Neural crest cell (in vitro differentiated cells): Measurements from ENCODE around the gene ATP2B3. TPM values are rescaled to one million over a fixed set of nuclear protein-coding genes. Genes with fewer than 3 reads are reported as not detected.
A peak's percentile ranks its signal among the peaks of the same experiment; 100 is the strongest.

Source experiments
- DNase-seq: peaks from one replicate; pipeline ENCODE4 v3.0.0; 2021; ENCODE audit warnings: low read depth, mixed read lengths, low spot score
- H3K27ac Mint-ChIP-seq: one replicate; pipeline ENCODE4 v1.8.0; 2021; ENCODE audit warnings: mild to moderate bottlenecking, mixed read lengths; ENCODE audit not compliant: unreplicated experiment
- H3K27me3 Mint-ChIP-seq: 2 replicates; pipeline ENCODE4 v1.8.0; 2021; ENCODE audit warnings: low read depth, mild to moderate bottlenecking, mixed read lengths
- H3K36me3 Mint-ChIP-seq: 2 replicates; pipeline ENCODE4 v1.8.0; 2021; ENCODE audit warnings: low read depth, mild to moderate bottlenecking, mixed read lengths
- H3K4me1 Mint-ChIP-seq: 2 replicates; pipeline ENCODE4 v1.8.0; 2021; ENCODE audit warnings: mixed read lengths
- H3K4me3 Mint-ChIP-seq: one replicate; pipeline ENCODE4 v1.8.0; 2021; ENCODE audit warnings: mild to moderate bottlenecking, mixed read lengths
- H3K9me3 Mint-ChIP-seq: 2 replicates; pipeline ENCODE4 v1.8.0; 2021; ENCODE audit warnings: mixed read lengths
- long read RNA-seq: library from polyadenylated mRNA; unstranded; transcript quantifications from one replicate; pipeline ENCODE4 v2.0.0, GENCODE V29; 2020
- total RNA-seq: library from RNA; stranded (reverse); gene quantifications from 2 replicates; pipeline ENCODE4 v1.2.1, GENCODE V29; 2021
- TF ChIP-seq, protein P1 (sequence below): fragments of 200-600 bp; sonication (generic); conservative IDR thresholded peaks from 2 replicates; pipeline ENCODE4 v1.5.0; 2021; ENCODE audit warnings: antibody characterized with exemption, mild to moderate bottlenecking

ATP2B3 gene
- total RNA-seq = 0.05 and 0.11 TPM in 2 replicates
- long read RNA-seq = 0 reads

DNA sequence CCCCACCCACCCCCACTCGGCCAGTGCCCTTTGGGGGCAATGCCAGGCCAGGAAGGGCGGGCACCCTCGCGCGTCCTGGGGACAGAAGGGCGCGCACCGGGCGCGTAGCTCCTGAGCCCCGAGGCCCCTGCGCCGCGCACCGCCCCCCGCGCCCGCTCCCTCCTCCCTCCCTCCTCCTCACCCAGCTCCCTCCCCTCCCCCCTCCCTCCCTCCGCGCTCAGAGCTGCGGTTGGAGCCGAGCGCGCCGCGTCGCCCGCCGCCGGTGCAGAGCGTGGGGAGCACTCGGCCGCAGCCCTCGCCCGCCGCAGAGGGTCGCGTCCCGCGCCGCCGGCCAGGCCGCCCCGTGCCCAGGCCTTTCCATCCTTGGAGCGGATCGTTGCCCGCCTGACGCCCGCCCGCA lies at the start of gene ATP2B3:
TSS of gene ATP2B3 (plus strand) at position 220 of the 400 bp plus-strand sequence. CDS start 18,606 bp downstream, outside the sequence.
- Mint-ChIP-seq H3K9me3 (no peaks in the 10 kb centered on the region), H3K36me3 (peaks cover 4% of the 10 kb centered on the region), H3K27me3 (peaks cover 68% of the 10 kb centered on the region), H3K27ac (no peak within 1 kb of the TSS), H3K4me1 (peaks cover 3% of the 10 kb centered on the region), H3K4me3 (peak within 1 kb of the TSS; percentile 27)
- TF ChIP-seq, protein P1, sequence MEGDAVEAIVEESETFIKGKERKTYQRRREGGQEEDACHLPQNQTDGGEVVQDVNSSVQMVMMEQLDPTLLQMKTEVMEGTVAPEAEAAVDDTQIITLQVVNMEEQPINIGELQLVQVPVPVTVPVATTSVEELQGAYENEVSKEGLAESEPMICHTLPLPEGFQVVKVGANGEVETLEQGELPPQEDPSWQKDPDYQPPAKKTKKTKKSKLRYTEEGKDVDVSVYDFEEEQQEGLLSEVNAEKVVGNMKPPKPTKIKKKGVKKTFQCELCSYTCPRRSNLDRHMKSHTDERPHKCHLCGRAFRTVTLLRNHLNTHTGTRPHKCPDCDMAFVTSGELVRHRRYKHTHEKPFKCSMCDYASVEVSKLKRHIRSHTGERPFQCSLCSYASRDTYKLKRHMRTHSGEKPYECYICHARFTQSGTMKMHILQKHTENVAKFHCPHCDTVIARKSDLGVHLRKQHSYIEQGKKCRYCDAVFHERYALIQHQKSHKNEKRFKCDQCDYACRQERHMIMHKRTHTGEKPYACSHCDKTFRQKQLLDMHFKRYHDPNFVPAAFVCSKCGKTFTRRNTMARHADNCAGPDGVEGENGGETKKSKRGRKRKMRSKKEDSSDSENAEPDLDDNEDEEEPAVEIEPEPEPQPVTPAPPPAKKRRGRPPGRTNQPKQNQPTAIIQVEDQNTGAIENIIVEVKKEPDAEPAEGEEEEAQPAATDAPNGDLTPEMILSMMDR = no peak
- DNase-seq = no peak

DNA sequence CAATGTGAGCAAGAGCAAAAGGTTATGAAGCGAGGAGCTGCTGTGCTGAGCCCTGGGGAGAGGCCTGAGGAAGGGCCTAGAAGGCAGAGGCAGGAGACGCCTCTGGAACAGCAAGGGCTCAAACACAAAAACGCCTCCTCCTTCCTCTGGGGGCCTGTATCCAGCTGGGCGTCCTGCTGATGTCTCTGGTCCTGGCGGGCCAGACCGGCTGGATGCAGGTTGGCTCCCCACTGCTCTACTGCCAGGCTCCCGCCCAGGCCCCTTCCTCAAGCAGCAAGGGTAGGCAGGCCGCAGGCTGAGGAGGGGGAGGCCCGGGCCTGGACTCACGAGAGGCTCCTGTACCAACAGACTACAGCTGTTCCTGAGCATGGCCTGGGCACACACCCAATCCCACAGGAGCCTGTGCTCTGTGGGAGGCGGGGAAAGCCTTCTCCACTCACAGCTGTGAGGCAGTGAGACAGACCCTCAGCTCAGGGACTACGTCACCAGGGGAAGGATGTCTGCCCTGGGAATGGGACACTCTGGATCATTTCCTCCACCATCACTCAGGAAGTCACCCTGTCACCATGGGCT lies 49.3 kb upstream of the ATP2B3 start:
- DNase-seq = no peak
- H3K27ac Mint-ChIP-seq = no peak overlapping the region
- TF ChIP-seq, protein P1 = no peak
- H3K27me3 Mint-ChIP-seq = no peaks in the 10 kb centered on the region
- no peaks in the 10 kb centered on the region for H3K9me3 Mint-ChIP-seq
- H3K36me3 Mint-ChIP-seq = no peaks in the 10 kb centered on the region
- no peaks in the 10 kb centered on the region for H3K4me1 Mint-ChIP-seq
- H3K4me3 Mint-ChIP-seq = no peak overlapping the region

DNA sequence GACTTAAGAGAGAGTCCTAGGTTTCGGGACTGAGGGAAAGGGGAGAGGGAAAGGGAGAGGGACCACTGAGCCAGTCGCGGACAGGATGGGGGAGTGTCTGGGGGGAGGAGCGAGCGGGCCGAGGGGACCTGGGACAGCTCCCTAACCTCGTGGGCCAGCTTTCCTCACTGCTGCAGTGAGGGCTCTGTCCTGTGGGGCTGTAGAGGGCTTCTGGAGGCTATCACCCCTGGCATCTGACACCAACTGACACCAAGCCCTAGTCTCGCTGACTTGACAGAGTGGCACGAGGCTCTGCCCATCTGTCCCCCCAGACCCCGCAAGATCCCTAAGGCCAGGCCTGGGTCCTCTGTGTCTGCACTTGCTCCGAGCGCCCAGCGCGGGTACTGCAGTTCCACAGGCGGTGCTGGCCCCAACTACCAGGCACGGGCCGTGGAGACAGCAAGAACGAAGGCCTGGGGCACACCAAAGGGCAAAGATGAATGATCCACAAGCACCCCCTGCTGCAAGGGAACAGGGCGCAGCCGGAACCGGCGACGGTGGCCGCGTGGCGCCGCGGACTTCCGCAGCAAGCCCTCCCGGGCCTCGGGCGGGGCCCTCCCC lies 47.5 kb upstream of the ATP2B3 start:
- peak; percentile 16 for DNase-seq
- no peak overlapping the region for H3K27ac Mint-ChIP-seq

GRCh38 chrX:153470411-153471363 lies 46.8 kb upstream of the ATP2B3 start, which contains the start of gene HAUS7:
Gene HAUS7, minus strand, starts transcription at chrX:153470576. Its CDS starts 19 bp downstream, at chrX:153470557.
- H3K4me1 Mint-ChIP-seq = no peaks in the 10 kb centered on the region
- peak within 1 kb of the TSS; percentile 89 for H3K4me3 Mint-ChIP-seq
- H3K9me3 Mint-ChIP-seq = no peaks in the 10 kb centered on the region
- TF ChIP-seq, protein P1 = peak; percentile 70
- H3K27me3 Mint-ChIP-seq = no peaks in the 10 kb centered on the region
- peak; percentile 87 for DNase-seq
- H3K36me3 Mint-ChIP-seq = no peaks in the 10 kb centered on the region
- H3K27ac Mint-ChIP-seq = no peak within 1 kb of the TSS

More for the DNA sequence above, 47.5 kb upstream of the ATP2B3 start:
- Mint-ChIP-seq H3K27me3 (no peaks in the 10 kb centered on the region), H3K9me3 (no peaks in the 10 kb centered on the region), H3K4me1 (no peaks in the 10 kb centered on the region), H3K4me3 (peak overlapping the region; percentile 89), H3K36me3 (no peaks in the 10 kb centered on the region)
- TF ChIP-seq, protein P1 = peak; percentile 26

- TF ChIP-seq, protein P1 = no peak
- Mint-ChIP-seq H3K9me3 (no peaks in the 10 kb centered on the region), H3K27ac (no peak overlapping the region), H3K4me1 (no peaks in the 10 kb centered on the region), H3K27me3 (peaks cover 5% of the 10 kb centered on the region), H3K36me3 (no peaks in the 10 kb centered on the region), H3K4me3 (peak overlapping the region; percentile 34)
- no peak for DNase-seq
These were observed 45.7 kb upstream of the ATP2B3 start for GRCh38 chrX:153471663-153472280.
